ENCODE results near the gene TIE1. TPM values are rescaled to one million over a fixed set of nuclear protein-coding genes. Genes with fewer than 3 reads are reported as not detected.

TIE1 gene
- total RNA-seq, 1 experiment from 2014 or later = not detected

DNA sequence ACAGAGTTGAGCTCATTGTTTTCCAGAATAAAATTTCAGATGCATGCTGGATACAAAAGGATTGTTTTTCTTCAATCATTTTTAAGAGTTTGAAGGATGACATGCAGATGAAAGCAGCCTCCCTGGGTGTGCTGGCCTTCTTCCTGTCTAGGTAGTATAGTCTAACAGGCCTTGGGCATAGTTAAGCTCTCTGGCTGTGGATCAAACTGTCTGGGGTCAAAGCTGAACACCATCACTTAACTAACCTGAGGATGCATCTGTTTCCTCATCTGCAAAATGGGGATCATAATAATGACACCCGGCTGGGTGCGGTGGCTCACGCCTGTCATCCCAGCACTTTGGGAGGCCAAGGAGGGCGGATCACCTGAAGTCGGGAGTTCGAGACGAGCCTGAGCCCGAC, 6.0 kb upstream of the TIE1 start:
- POLR2A ChIA-PET (ENCODE audit: unreplicated experiment) = interaction anchor here (0.7 to 1.0 kb wide), 4 partner anchors 9 to 362 kb away, joined by 5 to 17 read pairs (median 6); partner anchors contain the start of gene C1orf210
- BruUV-seq (replicated peaks) = no TSS peak
- Histone ChIP-seq H3K27me3 (ENCODE audit: insufficient read depth, low read depth) (no peaks in the 10 kb centered on the region), H3K79me2 (ENCODE audit: low read depth) (no peaks in the 10 kb centered on the region), H3F3A (ENCODE audit: insufficient read depth, low read depth) (peaks cover 24% of the 10 kb centered on the region), H3K4me1 (replicated peaks; ENCODE audit: insufficient read depth) (peaks cover 49% of the 10 kb centered on the region), H3K9me3 (ENCODE audit: insufficient read depth, low read depth) (no peaks in the 10 kb centered on the region), H3K4me3 (no peak overlapping the region), H3K4me2 (peak overlapping the region; percentile 54), H3K36me3 (ENCODE audit: low read depth) (no peaks in the 10 kb centered on the region), H3K27ac (peak overlapping the region; percentile 73), H2AFZ (no peak overlapping the region), H3K9me2 (ENCODE audit: insufficient read depth) (no peaks in the 10 kb centered on the region), H4K20me1 (ENCODE audit: insufficient read depth) (no peaks in the 10 kb centered on the region)
- DNase-seq = no peak
- intact Hi-C loops (cut with micrococcal nuclease; ENCODE audit: unreplicated experiment) = no loop called here
- CTCF ChIA-PET = interaction anchor here (0.9 kb wide), 1 partner anchor 9 kb away, joined by 6 read pairs; the partner anchor contains the start of gene C1orf210
- TF ChIP-seq, protein P1, sequence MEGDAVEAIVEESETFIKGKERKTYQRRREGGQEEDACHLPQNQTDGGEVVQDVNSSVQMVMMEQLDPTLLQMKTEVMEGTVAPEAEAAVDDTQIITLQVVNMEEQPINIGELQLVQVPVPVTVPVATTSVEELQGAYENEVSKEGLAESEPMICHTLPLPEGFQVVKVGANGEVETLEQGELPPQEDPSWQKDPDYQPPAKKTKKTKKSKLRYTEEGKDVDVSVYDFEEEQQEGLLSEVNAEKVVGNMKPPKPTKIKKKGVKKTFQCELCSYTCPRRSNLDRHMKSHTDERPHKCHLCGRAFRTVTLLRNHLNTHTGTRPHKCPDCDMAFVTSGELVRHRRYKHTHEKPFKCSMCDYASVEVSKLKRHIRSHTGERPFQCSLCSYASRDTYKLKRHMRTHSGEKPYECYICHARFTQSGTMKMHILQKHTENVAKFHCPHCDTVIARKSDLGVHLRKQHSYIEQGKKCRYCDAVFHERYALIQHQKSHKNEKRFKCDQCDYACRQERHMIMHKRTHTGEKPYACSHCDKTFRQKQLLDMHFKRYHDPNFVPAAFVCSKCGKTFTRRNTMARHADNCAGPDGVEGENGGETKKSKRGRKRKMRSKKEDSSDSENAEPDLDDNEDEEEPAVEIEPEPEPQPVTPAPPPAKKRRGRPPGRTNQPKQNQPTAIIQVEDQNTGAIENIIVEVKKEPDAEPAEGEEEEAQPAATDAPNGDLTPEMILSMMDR (conservative IDR thresholded peaks at IDR 0.05) = no peak
- TF ChIP-seq EZH2 (IDR thresholded peaks at IDR 0.05; ENCODE audit: low read depth) = no peak

DNA sequence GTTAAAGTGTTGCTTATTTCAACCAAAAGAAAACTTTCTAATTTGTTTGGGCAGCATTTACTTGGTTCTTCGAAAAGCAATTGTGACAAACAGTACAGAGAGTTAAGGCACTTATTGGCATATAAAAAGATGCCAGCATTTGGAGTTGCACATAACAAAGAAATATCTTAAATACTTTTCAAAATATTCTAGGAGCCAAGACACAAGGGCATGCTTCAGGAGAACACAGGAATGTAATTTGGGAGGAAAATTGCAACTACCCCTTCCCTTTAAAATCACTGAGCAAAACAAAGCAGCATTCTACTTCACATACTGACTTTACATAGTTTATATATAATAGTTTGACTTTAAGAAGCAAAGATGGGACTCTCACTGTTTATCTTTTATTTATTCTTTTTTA, 4.6 kb upstream of the TIE1 start:
- H4K20me1 ChIP-seq (ENCODE audit: insufficient read depth) = no peaks in the 10 kb centered on the region
- ChIA-PET CTCF (no interaction called here), POLR2A (ENCODE audit: unreplicated experiment) (interaction anchor here (0.7 kb wide), 1 partner anchor 12 kb away, joined by 5 read pairs; no protein-coding TSS in a partner anchor)
- DNase-seq = no peak
- H3K27ac ChIP-seq = peak overlapping the region; percentile 73
- H3K36me3 ChIP-seq (ENCODE audit: low read depth) = no peaks in the 10 kb centered on the region
- TF ChIP-seq, protein P1 (conservative IDR thresholded peaks at IDR 0.05) = no peak
- TF ChIP-seq EZH2 (IDR thresholded peaks at IDR 0.05; ENCODE audit: low read depth) = no peak
- H2AFZ ChIP-seq = no peak overlapping the region
- intact Hi-C loops (cut with micrococcal nuclease; ENCODE audit: unreplicated experiment) = no loop called here
- no TSS peak for BruUV-seq (replicated peaks)
- peaks cover 24% of the 10 kb centered on the region for H3F3A ChIP-seq (ENCODE audit: insufficient read depth, low read depth)
- H3K4me2 ChIP-seq = peak overlapping the region; percentile 54; the same call in 1 of the 2 replicates
- no peaks in the 10 kb centered on the region for H3K9me3 ChIP-seq (ENCODE audit: insufficient read depth, low read depth)
- H3K79me2 ChIP-seq (ENCODE audit: low read depth) = no peaks in the 10 kb centered on the region
- peaks cover 49% of the 10 kb centered on the region for H3K4me1 ChIP-seq (replicated peaks; ENCODE audit: insufficient read depth)
- no peak overlapping the region for H3K4me3 ChIP-seq
- no peaks in the 10 kb centered on the region for H3K27me3 ChIP-seq (ENCODE audit: insufficient read depth, low read depth)
- no peaks in the 10 kb centered on the region for H3K9me2 ChIP-seq (ENCODE audit: insufficient read depth)

DNA sequence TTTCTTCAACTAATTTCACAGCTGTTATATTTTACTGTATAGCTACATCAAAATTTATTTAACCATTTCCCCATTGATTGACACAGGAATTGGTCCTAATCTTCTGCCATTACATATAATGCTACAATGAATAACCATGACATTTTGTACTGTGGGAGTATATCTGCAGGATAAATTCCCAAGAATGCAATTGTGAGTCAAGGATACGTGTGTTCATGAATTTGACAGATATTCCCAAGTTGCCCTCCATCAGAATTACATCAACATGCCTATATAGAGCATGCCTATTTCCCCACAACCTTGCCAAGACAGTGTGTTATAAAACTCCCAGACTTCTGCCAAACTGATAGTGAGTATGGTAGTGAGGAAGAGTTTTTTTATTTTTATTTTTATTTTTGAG, 2.7 kb upstream of the TIE1 start:
- H2AFZ ChIP-seq = no peak overlapping the region
- H3K27me3 ChIP-seq (ENCODE audit: insufficient read depth, low read depth) = no peaks in the 10 kb centered on the region
- TF ChIP-seq, protein P1 (conservative IDR thresholded peaks at IDR 0.05) = no peak
- TF ChIP-seq EZH2 (IDR thresholded peaks at IDR 0.05; ENCODE audit: low read depth) = no peak
- H3K4me3 ChIP-seq = no peak overlapping the region
- no peaks in the 10 kb centered on the region for H3K79me2 ChIP-seq (ENCODE audit: low read depth)
- H3F3A ChIP-seq (ENCODE audit: insufficient read depth, low read depth) = peaks cover 23% of the 10 kb centered on the region; the same call in 1 of the 2 replicates
- no peak overlapping the region for H3K27ac ChIP-seq
- H3K4me2 ChIP-seq = no peak overlapping the region
- H3K4me1 ChIP-seq (replicated peaks; ENCODE audit: insufficient read depth) = peaks cover 40% of the 10 kb centered on the region
- DNase-seq = no peak
- BruUV-seq (replicated peaks) = no TSS peak
- ChIA-PET CTCF (no interaction called here), POLR2A (ENCODE audit: unreplicated experiment) (no interaction called here)
- no peaks in the 10 kb centered on the region for H3K36me3 ChIP-seq (ENCODE audit: low read depth)
- H4K20me1 ChIP-seq (ENCODE audit: insufficient read depth) = no peaks in the 10 kb centered on the region
- no peaks in the 10 kb centered on the region for H3K9me3 ChIP-seq (ENCODE audit: insufficient read depth, low read depth)
- H3K9me2 ChIP-seq (ENCODE audit: insufficient read depth) = no peaks in the 10 kb centered on the region
- intact Hi-C loops (cut with micrococcal nuclease; ENCODE audit: unreplicated experiment) = no loop called here
